Nephron (organoid): ENCODE results near the gene ADCK1.

Source experiments
- H3K27ac Mint-ChIP-seq, 3 experiments: 2 replicates each; pipeline ENCODE4 v1.8.0; 2020; ENCODE audit warnings: mixed read lengths in 3 of 3, mild to moderate bottlenecking in 2 of 3, moderate library complexity in 1 of 3
- H3K27me3 Mint-ChIP-seq: 2 replicates; pipeline ENCODE4 v1.8.0; 2021; ENCODE audit warnings: low read depth, mild to moderate bottlenecking, moderate library complexity, mixed read lengths
- H3K36me3 Mint-ChIP-seq: 2 replicates; pipeline ENCODE4 v1.8.0; 2020; ENCODE audit warnings: low read depth, mixed read lengths
- H3K4me1 Mint-ChIP-seq: 2 replicates; pipeline ENCODE4 v1.8.0; 2020; ENCODE audit warnings: mixed read lengths
- H3K4me3 Mint-ChIP-seq, 3 experiments: 2 replicates each; pipeline ENCODE4 v1.8.0; 2020; ENCODE audit warnings: mild to moderate bottlenecking in 3 of 3, mixed read lengths in 3 of 3, moderate library complexity in 2 of 3
- H3K9me3 Mint-ChIP-seq: 2 replicates; pipeline ENCODE4 v1.8.0; 2020; ENCODE audit warnings: mixed read lengths
- TF ChIP-seq, protein P1 (sequence below), 3 experiments: fragments of 200-600 bp; sonication (generic); IDR thresholded peaks; one replicate each; pipeline ENCODE4 v1.5.0; 2021; ENCODE audit warnings: antibody characterized with exemption in 3 of 3; ENCODE audit not compliant: unreplicated experiment in 3 of 3

The ADCK1 gene

DNA sequence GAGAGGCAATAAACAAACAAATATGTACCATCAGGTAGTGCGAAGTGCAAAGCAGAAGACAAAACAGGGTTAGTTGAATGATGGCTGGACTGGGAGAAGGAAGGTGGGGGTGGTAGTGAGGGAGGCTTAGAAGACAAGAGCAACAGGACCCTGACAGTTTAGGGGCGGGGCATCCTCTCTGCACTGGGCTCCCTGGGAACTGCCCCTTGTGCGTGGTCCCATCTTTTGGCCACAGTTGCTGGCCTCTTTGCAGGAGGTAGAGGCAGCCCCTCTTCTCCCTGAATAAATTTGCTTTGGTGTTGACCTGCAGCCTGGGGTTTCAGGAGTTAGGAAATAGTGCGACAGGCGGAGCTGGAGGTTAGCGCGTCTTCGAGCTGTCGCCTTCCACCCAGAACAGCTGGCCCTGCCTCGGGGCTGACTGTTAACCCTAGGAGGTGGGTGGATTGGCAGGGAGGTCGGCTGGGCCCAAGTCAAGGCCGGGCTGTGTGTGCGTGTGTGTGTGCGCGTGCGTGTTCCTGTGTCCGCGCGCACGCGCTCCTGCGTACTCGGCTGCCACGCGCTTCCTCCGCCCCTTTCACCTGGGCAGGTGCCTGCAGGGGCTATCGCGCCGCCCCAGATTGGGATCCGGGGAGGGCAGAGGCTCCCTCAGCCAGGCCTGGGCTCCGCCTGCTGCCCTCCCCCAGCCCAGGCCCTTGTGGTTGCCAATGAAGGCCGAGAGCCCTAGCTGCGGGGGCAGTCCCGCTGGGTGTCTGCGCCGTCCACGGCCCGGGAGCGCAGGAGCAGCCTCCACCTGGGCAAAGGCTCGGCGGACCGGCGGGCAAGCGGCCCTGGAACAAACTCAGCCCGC, 180.8 kb downstream of the ADCK1 start:
- Mint-ChIP-seq H3K27ac (peak overlapping the region in 2 of 3 experiments; percentile 4 to 37), H3K4me3 (peak overlapping the region; percentile 69 to 79 (median 71)), H3K4me1 (peaks cover 22% of the 10 kb centered on the region), H3K27me3 (peaks cover 41% of the 10 kb centered on the region), H3K9me3 (no peaks in the 10 kb centered on the region), H3K36me3 (no peaks in the 10 kb centered on the region)
- TF ChIP-seq, protein P1, sequence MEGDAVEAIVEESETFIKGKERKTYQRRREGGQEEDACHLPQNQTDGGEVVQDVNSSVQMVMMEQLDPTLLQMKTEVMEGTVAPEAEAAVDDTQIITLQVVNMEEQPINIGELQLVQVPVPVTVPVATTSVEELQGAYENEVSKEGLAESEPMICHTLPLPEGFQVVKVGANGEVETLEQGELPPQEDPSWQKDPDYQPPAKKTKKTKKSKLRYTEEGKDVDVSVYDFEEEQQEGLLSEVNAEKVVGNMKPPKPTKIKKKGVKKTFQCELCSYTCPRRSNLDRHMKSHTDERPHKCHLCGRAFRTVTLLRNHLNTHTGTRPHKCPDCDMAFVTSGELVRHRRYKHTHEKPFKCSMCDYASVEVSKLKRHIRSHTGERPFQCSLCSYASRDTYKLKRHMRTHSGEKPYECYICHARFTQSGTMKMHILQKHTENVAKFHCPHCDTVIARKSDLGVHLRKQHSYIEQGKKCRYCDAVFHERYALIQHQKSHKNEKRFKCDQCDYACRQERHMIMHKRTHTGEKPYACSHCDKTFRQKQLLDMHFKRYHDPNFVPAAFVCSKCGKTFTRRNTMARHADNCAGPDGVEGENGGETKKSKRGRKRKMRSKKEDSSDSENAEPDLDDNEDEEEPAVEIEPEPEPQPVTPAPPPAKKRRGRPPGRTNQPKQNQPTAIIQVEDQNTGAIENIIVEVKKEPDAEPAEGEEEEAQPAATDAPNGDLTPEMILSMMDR (IDR thresholded peaks at IDR 0.05; ENCODE audit: unreplicated experiment in 3 of 3), result no peak
